Breast epithelium (tissue), 4 donors: Measurements from ENCODE around the gene JPH3. TPM values are rescaled to one million over a fixed set of nuclear protein-coding genes. Genes with fewer than 3 reads are reported as not detected.
A peak's percentile ranks its signal among the peaks of the same experiment; 100 is the strongest.

Experiments
- DNase-seq, 2 donors: peaks; one replicate each; pipeline ENCODE4 v3.0.0-alpha.2; 2019; ENCODE audit warnings: low spot score in 2 of 2
- H3K27ac ChIP-seq, 2 donors: fragments of 200-600 bp; sonication (generic) in 1 of 2; one replicate each; pipeline ENCODE4 v1.5.1; 2016 to 2019; ENCODE audit warnings: mild to moderate bottlenecking in 1 of 2
- H3K27me3 ChIP-seq, 2 donors: fragments of 200-600 bp; sonication (generic) in 1 of 2; one replicate each; pipeline versions ENCODE4 v1.5.1 to v1.6.0; 2017 to 2019; ENCODE audit warnings: control low read depth in 1 of 2, mild to moderate bottlenecking in 1 of 2
- H3K36me3 ChIP-seq: fragments of 200-600 bp; one replicate; pipeline ENCODE4 v1.5.1; 2019
- H3K4me1 ChIP-seq, 2 donors: fragments of 200-600 bp; sonication (generic); one replicate each; pipeline ENCODE4 v1.5.1; 2016 to 2019; ENCODE audit warnings: control low read depth in 1 of 2
- H3K4me3 ChIP-seq, 3 donors: fragments of 200-600 bp; sonication (generic); 1 replicate in 2 of 3; 2 replicates in 1 of 3; pipeline ENCODE4 v1.5.1; 2016 to 2019; ENCODE audit warnings: mild to moderate bottlenecking in 3 of 3, moderate library complexity in 2 of 3
- H3K9me3 ChIP-seq, 2 donors: fragments of 200-600 bp; sonication (generic) in 1 of 2; one replicate each; pipeline ENCODE4 v1.5.1; 2016 to 2019; ENCODE audit warnings: control low read depth in 1 of 2
- CTCF ChIP-seq, 3 donors: fragments of 450-650 bp; IDR thresholded peaks; one replicate each; pipeline ENCODE4 v1.5.1; 2016 to 2017; ENCODE audit warnings: antibody characterized with exemption in 3 of 3, mild to moderate bottlenecking in 3 of 3, moderate library complexity in 3 of 3
- POLR2A ChIP-seq: fragments of 450-650 bp; IDR thresholded peaks from one replicate; pipeline ENCODE4 v1.6.1; 2016; ENCODE audit warnings: antibody characterized with exemption, mild to moderate bottlenecking, moderate library complexity
- POLR2AphosphoS5 ChIP-seq, 3 donors: sonication (generic); formaldehyde crosslinking; IDR thresholded peaks; one replicate each; pipeline ENCODE4 v1.6.1; 2017; ENCODE audit warnings: antibody characterized with exemption in 3 of 3
- intact Hi-C: fragments of 100-400 bp; cut with DNase I; formaldehyde crosslinking; loops from one replicate; pipeline ENCODE4 v1.15.1; 2023; ENCODE audit warnings: low total_unique reads
- total RNA-seq, 3 donors: library from RNA; depleted of rRNA; stranded (reverse); fragments of >200 nt; gene quantifications; one replicate each; pipeline ENCODE4 v1.1.0, GENCODE V29; 2016

The JPH3 gene
- total RNA-seq, 3 donors from 2014 or later, result 0.33 TPM; not detected in 2

GRCh38 chr16:87631067-87631466 is 28.8 kb downstream of the JPH3 start:
- peaks cover 0 to 61% of the 10 kb centered on the region in 2 donors for H3K27me3 ChIP-seq

GRCh38 chr16:87634411-87634810 is 32.1 kb downstream of the JPH3 start:
- no peak for DNase-seq
- H3K27me3 ChIP-seq, result peaks cover 0 to 45% of the 10 kb centered on the region in 2 donors
- intact Hi-C loops, result no loop called here
- H3K36me3 ChIP-seq, result no peaks in the 10 kb centered on the region
- H3K27ac ChIP-seq, result no peak overlapping the region
- H3K4me1 ChIP-seq, result no peaks in the 10 kb centered on the region
- H3K4me3 ChIP-seq, result no peak overlapping the region
- H3K9me3 ChIP-seq, result peaks cover 12 to 17% of the 10 kb centered on the region in 2 donors
- TF ChIP-seq POLR2AphosphoS5 (IDR thresholded peaks at IDR 0.05) (no peak), CTCF (IDR thresholded peaks at IDR 0.05) (no peak), POLR2A (no peak)

More at GRCh38 chr16:87631067-87631466, 28.8 kb downstream of the JPH3 start:
- intact Hi-C loops, result no loop called here
- Histone ChIP-seq H3K27ac (no peak overlapping the region), H3K4me3 (no peak overlapping the region), H3K36me3 (no peaks in the 10 kb centered on the region), H3K9me3 (peaks cover 12 to 17% of the 10 kb centered on the region in 2 donors), H3K4me1 (no peaks in the 10 kb centered on the region)
- TF ChIP-seq CTCF (IDR thresholded peaks at IDR 0.05), result no peak
- no peak for DNase-seq

GRCh38 chr16:87635541-87636049 is 33.3 kb downstream of the JPH3 start:
- intact Hi-C loops, result no loop called here
- Histone ChIP-seq H3K27me3 (peaks cover 0 to 34% of the 10 kb centered on the region in 2 donors), H3K36me3 (no peaks in the 10 kb centered on the region), H3K4me3 (peak overlapping the region in 2 of 3 donors; percentile 28 to 57), H3K27ac (no peak overlapping the region), H3K4me1 (no peaks in the 10 kb centered on the region), H3K9me3 (peaks cover 8 to 10% of the 10 kb centered on the region in 2 donors)
- no peak for TF ChIP-seq POLR2A
- TF ChIP-seq CTCF (IDR thresholded peaks at IDR 0.05), result peak in 2 of 3 donors; percentile 35
- peak in 1 of 2 donors; percentile 21 for DNase-seq

GRCh38 chr16:87636050-87636684 is 33.9 kb downstream of the JPH3 start:
- H3K27ac ChIP-seq, result no peak overlapping the region
- H3K36me3 ChIP-seq, result no peaks in the 10 kb centered on the region
- no peaks in the 10 kb centered on the region for H3K4me1 ChIP-seq
- TF ChIP-seq CTCF (IDR thresholded peaks at IDR 0.05), result peak; percentile 6 to 52 (median 51)
- no peak for TF ChIP-seq POLR2AphosphoS5 (IDR thresholded peaks at IDR 0.05)
- H3K4me3 ChIP-seq, result peak overlapping the region in 2 of 3 donors; percentile 28 to 57
- intact Hi-C loops, result no loop called here
- H3K9me3 ChIP-seq, result peaks cover 3 to 4% of the 10 kb centered on the region in 2 donors
- peak; percentile 58 to 82 for DNase-seq
- peaks cover 0 to 34% of the 10 kb centered on the region in 2 donors for H3K27me3 ChIP-seq

- DNase-seq, result no peak
- H3K9me3 ChIP-seq, result no peaks in the 10 kb centered on the region
- H3K27me3 ChIP-seq, result peaks cover 0 to 39% of the 10 kb centered on the region in 2 donors
- no peaks in the 10 kb centered on the region for H3K4me1 ChIP-seq
- no peak overlapping the region for H3K27ac ChIP-seq
- no peaks in the 10 kb centered on the region for H3K36me3 ChIP-seq
- no peak overlapping the region for H3K4me3 ChIP-seq
- intact Hi-C loops, result no loop called here
- TF ChIP-seq POLR2AphosphoS5 (IDR thresholded peaks at IDR 0.05) (no peak), POLR2A (no peak), CTCF (IDR thresholded peaks at IDR 0.05) (no peak)
Measured at GRCh38 chr16:87636741-87637140, 34.4 kb downstream of the JPH3 start.
